T follicular helper cell (primary cell): ENCODE results near the gene MYH14.

Source experiments
- DNase-seq: peaks from one replicate; pipeline ENCODE4 v3.0.0-alpha.2; 2020; ENCODE audit warnings: low read depth

Gene MYH14

GRCh38 chr19:50192463-50193211 is 10.8 kb upstream of the MYH14 start:
- no peak for DNase-seq

- DNase-seq: no peak
These were observed 8.2 kb upstream of the MYH14 start for GRCh38 chr19:50195224-50195623.

- no peak for DNase-seq
These were observed 7.0 kb upstream of the MYH14 start for GRCh38 chr19:50196322-50196932.

- no peak for DNase-seq
These were observed 6.1 kb upstream of the MYH14 start for GRCh38 chr19:50197348-50197747.

GRCh38 chr19:50198431-50199258 is 4.8 kb upstream of the MYH14 start:
- DNase-seq: no peak

- DNase-seq: no peak
These were observed 4.2 kb upstream of the MYH14 start for GRCh38 chr19:50199259-50199555.

- DNase-seq: no peak
These were observed 1.0 kb upstream of the MYH14 start for GRCh38 chr19:50202386-50202785.

GRCh38 chr19:50202962-50203280 is 501 bp upstream of the MYH14 start:
- no peak for DNase-seq

- DNase-seq: no peak
These were observed 633 bp downstream of the MYH14 start for GRCh38 chr19:50204081-50204428.

- DNase-seq: no peak
These were observed 1.6 kb downstream of the MYH14 start for GRCh38 chr19:50204811-50205675.

GRCh38 chr19:50205681-50206138 is 2.3 kb downstream of the MYH14 start:
- DNase-seq: no peak

- no peak for DNase-seq
These were observed 2.8 kb downstream of the MYH14 start for GRCh38 chr19:50206191-50206590.

- DNase-seq: no peak
These were observed 4.3 kb downstream of the MYH14 start for GRCh38 chr19:50207730-50208129.

GRCh38 chr19:50209131-50209530 is 5.7 kb downstream of the MYH14 start:
- no peak for DNase-seq

GRCh38 chr19:50210425-50210824 is 7.0 kb downstream of the MYH14 start:
- DNase-seq: no peak

GRCh38 chr19:50213925-50214324 is 10.5 kb downstream of the MYH14 start:
- DNase-seq: no peak

GRCh38 chr19:50214699-50215543 is 11.5 kb downstream of the MYH14 start:
- DNase-seq: no peak

GRCh38 chr19:50215820-50216219 is 12.4 kb downstream of the MYH14 start:
- DNase-seq: no peak

- DNase-seq: no peak
These were observed 17.7 kb downstream of the MYH14 start for GRCh38 chr19:50221087-50221486.

- DNase-seq: no peak
These were observed 19.4 kb downstream of the MYH14 start for GRCh38 chr19:50222691-50223438.

- no peak for DNase-seq
These were observed 20.0 kb downstream of the MYH14 start for GRCh38 chr19:50223439-50223716.
